DMS53 treated with DMSO at 0.1 percent for 48 hours (cell line): ENCODE measurements around the gene SMIM34.
"Not testable (repeated sequence)": the region's sequence is repeated elsewhere in the genome, so short reads cannot be mapped to it uniquely, and the experiment has no call there.

Experiments used
- DNase-seq: peaks from one replicate; lab custom pipeline; 2025; ENCODE audit not compliant: unreplicated experiment; lab: John Stamatoyannopoulos, UW

The SMIM34 gene

GRCh38 chr21:34423805-34424204, at the start of gene SMIM34:
SMIM34 (minus strand) TSS chr21:34423951; CDS start chr21:34423839, 112 bp downstream.
- not testable (repeated sequence) for DNase-seq

DNA sequence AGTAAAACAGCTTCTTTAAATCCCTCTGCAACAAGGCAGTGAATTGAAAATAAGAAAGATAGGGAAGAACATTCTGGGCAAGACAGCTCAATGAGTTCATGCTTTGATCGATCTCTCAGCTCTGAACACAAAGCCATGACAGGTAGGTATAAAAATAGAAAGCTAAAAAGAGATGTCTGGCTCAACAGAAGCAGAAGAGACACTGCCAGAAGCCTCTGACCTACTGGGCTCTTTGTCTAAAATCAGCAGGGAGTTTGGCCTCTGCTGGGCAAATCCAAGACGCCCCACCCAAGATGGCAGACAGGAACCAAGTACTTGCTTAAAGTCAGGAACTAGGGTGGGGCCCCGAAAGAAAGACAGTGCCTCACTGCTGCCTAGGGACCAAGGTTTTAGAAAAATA, 43.6 kb upstream of the SMIM34 start:
- not testable (repeated sequence) for DNase-seq

DNA sequence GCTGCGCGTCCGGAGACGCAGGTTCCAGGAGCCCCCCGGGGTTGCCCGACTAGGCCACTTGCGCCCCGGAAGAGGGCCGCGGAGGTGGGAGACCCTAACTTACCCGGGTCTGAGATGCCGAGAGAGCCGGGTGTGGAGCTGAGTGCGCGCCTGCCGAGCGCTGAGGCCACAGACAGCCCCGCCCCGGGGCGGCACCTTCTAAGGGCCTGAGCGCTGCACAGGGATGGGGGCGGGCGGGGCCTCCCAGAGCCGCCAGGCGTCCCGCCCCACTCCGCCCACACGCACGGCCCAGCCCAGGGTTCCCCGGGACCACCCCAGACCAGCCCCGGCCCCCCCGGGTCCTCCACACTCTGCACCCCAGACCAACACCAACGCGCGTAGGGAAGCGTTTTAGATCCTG, 35.7 kb upstream of the SMIM34 start:
- DNase-seq = not testable (repeated sequence)

DNA sequence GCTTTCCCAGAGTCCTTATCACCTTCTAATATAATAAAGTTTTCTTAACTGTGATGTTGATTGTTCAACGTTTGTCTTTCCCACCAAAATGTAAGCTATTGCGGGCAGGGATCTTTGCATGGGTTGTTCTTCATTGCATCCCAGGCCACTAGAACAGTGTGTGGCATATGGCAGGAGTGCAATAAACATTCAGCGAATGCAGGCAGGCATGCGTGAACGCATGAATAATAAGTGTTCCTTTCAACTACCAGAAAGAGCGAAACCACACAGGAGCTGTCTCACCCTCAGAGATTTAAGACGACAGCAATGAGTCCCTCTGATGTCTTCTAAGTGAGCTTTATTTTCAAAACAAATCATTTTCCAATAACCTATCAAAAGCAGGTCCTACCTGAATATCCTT, 34.5 kb upstream of the SMIM34 start:
- not testable (repeated sequence) for DNase-seq

- DNase-seq = not testable (repeated sequence)
Observed at GRCh38 chr21:34456180-34456579, 32.4 kb upstream of the SMIM34 start.

DNA sequence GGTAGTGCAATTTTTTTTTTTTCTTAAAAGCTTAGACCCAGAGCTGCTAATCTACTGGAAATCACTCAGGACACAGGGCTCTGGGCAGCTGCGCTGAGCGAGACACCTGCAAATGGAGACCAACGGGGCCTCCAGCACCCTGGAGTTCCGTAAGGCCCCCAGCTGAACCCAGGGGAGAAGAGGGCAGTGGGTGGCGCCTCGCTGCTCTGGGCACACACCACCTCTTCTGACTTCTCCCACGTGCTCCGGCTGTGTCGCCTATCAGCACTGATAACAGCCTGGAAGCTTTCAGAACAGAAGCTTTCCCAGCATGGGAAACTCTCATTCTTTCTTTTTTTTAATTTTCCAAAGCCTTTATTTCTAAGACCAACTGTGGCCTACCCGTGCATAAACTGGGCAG, 31.9 kb upstream of the SMIM34 start:
- DNase-seq = not testable (repeated sequence)

GRCh38 chr21:34447018-34447417, 23.3 kb upstream of the SMIM34 start:
- DNase-seq = not testable (repeated sequence)

DNA sequence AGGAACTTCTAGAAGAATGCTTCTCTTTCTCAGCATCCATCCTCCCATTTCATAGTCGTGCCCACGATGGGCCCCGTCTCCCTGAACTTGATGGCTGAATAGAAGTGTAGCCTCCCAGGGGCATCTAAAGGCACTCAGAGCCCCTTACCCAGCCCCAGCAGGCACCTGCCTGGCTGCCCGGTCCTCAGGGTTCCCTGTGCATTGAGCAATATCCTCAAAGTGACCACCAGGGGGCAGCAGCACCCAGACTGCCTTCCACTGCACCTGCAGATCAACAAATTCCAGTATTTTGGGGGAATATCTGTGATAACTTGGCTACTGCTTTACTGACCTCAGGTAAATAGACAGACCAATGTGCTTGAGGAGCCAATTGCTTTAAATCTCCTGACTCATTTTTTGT, 19.7 kb upstream of the SMIM34 start:
- not testable (repeated sequence) for DNase-seq

DNA sequence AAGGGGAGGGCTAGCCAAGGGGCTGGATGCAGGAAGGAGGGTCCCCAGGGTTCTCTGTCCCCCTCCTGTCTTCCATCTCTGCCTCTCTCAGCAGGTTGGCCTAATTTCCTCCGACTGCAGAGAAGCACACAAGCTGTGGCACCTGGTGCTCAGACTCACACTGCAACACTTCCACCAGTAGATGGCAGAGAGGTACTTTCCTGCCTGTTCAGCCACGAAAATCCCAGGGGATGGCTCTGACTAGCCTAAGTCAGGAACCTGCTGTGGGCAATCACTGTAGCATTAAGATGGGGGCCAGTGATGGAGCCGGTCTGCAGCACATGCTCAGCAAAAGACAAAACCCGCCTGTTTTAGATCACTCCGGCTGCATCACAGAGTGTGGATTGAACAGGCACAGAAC, 6.0 kb upstream of the SMIM34 start:
- not testable (repeated sequence) for DNase-seq

GRCh38 chr21:34428441-34428840, 4.7 kb upstream of the SMIM34 start:
- DNase-seq = not testable (repeated sequence)

- not testable (repeated sequence) for DNase-seq
Observed at GRCh38 chr21:34427339-34427738, 3.6 kb upstream of the SMIM34 start.

- DNase-seq = not testable (repeated sequence)
Observed at GRCh38 chr21:34417448-34418077, 6.2 kb downstream of the SMIM34 start.

- DNase-seq = not testable (repeated sequence)
Observed at GRCh38 chr21:34407294-34407693, 16.5 kb downstream of the SMIM34 start.

DNA sequence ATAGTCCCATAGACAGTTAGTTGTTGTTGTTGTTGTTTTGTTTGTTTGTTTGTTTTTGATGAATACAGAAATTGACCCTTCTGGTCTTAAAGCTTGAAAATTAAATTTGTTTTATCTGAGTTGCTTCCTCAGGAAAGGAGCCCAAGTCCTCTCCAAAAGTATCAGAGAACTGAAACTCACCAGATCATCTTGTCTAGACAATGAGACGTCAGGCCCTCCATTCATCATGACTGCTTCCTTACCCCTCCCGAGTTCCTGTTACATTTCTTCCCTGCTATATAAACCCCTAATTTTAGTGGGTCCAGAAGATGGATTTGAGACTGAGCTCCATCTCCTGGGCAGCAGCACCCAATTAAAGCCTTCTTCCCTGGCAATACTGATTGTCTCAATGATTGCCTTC, 17.1 kb downstream of the SMIM34 start:
- DNase-seq = not testable (repeated sequence)

DNA sequence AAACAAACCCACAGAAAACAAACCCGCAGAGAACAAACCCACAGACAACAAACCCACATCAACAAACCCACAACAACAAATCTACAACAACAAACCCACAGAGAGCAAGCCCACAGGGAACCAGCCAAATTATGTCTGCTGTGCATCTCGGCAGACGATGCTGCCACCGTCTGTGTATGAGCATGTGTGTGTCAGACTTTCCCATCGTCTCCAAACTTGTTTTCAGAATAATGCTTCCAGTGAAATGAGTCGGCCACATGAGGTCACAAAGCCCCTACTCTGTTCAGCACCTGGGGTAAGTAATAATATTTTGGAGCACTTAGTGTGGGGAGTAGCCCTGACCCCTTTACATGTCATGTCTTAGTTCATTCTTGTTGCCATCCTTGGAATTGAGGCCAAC, 17.6 kb downstream of the SMIM34 start:
- DNase-seq = not testable (repeated sequence)

GRCh38 chr21:34405686-34406085, 18.1 kb downstream of the SMIM34 start:
- DNase-seq = not testable (repeated sequence)

- DNase-seq = not testable (repeated sequence)
Observed at GRCh38 chr21:34404742-34405141, 19.0 kb downstream of the SMIM34 start.

- not testable (repeated sequence) for DNase-seq
Observed at GRCh38 chr21:34400522-34400921, 23.2 kb downstream of the SMIM34 start.

DNA sequence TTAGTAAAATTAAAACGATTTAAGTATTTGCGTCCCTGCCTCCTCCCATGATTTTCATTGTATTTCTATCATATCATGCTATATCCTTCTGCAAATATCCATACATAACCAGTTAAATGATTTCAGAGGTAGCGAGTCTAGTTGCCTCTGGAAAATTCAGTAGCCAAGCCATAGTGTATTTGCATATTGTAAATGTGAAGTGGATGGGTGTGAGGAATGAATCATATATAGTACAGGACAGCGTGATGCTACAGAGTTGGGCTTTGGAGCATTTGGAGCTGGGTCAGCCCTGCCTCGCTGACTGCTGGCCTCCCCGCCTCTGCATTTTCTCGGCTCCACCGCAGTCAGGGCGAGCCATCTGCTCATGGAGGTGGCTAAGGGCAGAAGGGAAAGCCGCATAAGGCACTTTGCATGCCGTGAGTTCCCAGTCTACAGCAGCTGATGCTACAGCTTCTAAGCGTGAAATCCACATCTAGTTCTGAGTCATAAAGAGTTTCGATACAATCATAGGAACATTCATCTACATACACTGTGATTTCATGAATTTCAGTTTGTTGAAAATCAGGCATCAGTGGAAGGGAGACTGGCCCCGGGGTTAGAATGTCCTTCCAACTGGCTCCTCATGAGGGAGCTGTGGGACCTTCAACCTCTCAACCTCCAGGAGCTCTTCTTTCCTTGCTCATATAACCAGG, 39.9 kb downstream of the SMIM34 start:
- DNase-seq = not testable (repeated sequence)

DNA sequence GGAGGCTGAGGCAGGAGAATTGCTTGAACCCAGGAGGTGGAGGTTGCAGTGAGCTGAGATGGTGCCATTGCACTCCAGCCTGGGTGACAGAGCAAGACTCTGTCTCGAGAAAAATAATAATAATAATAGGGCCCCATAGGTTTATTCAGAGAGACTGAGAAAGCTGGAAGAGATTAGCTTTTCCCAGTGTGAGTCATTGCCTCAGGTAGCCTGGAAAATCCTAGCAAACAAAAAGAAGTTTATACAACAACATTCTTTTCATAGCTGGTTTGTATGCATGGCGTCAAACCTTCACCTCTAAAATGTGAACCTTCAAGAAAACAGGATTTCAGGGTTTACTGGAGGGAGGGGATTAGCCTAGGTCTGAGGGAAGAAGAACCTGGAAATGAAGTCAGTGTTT, 40.6 kb downstream of the SMIM34 start:
- DNase-seq = not testable (repeated sequence)

GRCh38 chr21:34375619-34375972, 48.2 kb downstream of the SMIM34 start:
- DNase-seq = not testable (repeated sequence)

DNA sequence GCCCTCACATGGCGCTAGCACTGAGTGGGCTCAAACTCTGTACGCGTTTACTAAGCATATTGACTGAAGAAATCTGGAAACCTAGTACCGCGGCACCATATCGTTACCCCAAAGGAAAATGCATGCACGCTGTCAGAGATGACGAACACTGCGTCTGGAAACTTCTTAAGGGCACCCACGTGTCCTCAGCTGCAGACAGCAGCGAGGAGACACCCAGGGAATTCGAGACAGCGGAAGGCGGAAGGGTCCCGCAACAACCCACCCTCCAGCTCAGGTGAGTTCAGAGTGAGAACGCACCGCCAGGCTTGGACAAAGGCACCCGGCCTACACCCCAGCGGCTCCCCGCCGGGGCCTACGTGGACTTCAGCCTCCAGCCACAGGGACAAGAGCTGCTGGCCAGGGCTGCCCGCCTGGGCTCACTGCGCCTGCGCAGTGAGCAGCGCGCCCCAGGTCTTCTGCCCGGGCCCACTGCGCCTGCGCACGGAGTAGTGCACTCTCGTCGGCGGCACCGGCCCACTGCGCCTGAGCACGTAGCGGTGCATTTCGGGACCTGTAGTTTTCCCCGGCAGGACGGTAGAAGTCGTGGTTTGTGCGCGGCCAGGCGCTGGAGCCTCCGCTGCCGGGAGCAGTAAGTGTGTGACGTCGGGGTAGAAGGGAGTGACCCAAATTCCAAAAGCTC, 48.7 kb downstream of the SMIM34 start, which contains the start of gene SMIM11:
SMIM11 (plus strand) TSS at position 568 of the 679 bp plus-strand sequence. CDS start 3,998 bp downstream, outside the sequence.
- DNase-seq = not testable (repeated sequence)
